DMS79 treated with DMSO at 0.1 percent for 48 hours (cell line): ENCODE measurements around the gene ADAM33.
A peak's percentile ranks its signal among the peaks of the same experiment; 100 is the strongest.

Experiments used
- DNase-seq: peaks from one replicate; lab custom pipeline; 2025; lab: John Stamatoyannopoulos, UW

The ADAM33 gene

DNA sequence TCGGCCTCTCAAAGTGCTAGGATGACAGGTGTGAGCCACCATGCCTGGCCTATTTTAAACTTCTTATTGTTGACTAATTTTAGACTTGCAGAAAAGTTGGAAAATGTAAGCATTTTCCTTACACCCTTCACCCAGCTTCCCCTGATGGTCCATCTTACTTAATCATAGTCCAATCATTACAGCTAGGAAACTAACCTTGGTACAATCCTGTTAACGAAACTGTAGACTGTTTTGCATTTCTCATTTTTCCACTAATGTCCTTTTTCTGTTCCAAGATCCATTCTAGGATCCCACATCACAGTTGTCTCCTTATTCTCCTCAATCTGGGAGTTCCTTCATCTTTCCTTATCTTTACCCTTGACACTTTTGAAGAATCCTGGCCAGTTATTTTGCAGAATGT, 18.0 kb downstream of the ADAM33 start:
- no peak for DNase-seq

- no peak for DNase-seq
These were observed 18.6 kb downstream of the ADAM33 start, which contains the start of gene GFRA4 for GRCh38 chr20:3663031-3663701. GFRA4 (minus strand) TSS chr20:3663399; CDS start chr20:3663399, 0 bp downstream.

- DNase-seq = peak; percentile 44
These were observed 19.8 kb downstream of the ADAM33 start for GRCh38 chr20:3661814-3662665.

GRCh38 chr20:3661060-3661813, 20.6 kb downstream of the ADAM33 start:
- DNase-seq = no peak

DNA sequence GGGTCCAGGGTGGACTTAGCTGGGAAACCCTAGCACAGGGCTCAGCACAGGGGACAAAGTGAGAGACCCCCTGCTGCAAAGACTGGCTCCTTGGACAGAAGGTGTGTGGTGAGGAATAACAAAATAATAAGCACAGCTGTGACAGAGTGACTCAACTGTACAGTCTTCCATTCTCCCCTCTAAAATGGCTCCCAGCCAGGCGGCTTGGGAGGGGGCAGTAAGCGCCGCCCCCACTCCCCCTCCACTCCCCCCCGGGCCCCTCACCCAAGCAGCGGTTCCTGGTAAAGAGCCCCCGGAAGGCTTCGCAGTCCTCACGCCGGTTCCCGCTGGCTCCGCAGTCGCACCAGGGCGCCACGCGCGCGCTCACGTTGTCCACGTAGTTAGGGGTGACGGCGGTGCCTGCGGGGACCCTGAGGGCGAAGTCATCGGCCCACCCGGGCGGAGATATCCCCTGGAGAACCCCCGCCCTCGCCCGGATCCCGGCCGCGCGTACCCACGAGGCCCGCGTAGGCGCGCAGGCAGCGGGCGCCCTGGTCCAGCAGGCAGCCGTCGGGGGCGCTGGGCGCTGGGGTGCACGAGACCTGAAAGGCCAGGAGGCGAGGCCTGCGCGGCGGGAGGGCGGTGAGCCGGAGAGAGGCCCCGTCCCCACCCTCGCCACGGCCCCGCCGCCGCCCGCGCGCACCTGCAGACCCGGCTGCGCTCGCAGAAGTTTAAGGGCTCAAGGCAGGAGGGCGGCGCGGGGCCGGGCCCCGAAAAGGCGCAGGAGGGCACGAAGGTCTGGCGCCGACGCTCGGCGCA, 21.3 kb downstream of the ADAM33 start:
- DNase-seq = no peak

- no peak for DNase-seq
These were observed 22.1 kb downstream of the ADAM33 start for GRCh38 chr20:3659492-3660261.

DNA sequence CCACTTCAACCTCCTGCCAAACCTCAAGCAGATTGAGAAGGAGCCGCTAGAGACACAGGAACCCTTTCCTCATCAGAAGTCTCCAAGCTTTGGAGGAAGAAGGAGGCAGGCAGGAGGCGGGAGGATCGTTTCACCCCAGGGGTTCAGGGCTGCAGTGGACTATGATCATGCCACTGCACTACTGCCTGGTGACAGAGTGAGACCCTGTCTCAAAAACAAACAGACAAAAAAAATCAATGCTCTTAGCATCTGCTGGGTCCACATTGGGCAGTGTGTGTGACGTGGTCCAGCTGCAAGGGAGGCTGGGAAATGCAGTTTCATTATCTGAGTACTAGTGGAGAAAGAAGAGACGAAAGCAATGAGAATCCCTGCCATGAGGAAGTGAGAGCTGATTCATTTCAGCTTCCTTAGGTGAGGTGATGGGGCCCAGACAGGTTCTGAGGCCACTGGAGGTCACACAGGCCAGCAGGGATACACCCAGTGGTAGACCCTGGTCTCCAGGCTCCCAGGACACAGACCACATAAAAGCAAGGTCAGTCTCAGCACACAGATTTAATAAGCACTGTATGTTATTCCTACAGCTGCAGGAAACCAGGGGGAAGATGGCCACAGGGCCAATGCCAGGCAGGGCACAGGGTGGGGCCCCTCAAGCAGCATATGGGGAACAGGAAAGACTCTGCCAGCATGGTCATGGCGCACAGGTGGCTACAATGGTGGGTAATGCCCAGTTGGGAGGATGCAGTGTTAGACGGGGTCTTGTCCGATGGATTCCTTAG, 22.9 kb downstream of the ADAM33 start:
- DNase-seq = no peak

DNA sequence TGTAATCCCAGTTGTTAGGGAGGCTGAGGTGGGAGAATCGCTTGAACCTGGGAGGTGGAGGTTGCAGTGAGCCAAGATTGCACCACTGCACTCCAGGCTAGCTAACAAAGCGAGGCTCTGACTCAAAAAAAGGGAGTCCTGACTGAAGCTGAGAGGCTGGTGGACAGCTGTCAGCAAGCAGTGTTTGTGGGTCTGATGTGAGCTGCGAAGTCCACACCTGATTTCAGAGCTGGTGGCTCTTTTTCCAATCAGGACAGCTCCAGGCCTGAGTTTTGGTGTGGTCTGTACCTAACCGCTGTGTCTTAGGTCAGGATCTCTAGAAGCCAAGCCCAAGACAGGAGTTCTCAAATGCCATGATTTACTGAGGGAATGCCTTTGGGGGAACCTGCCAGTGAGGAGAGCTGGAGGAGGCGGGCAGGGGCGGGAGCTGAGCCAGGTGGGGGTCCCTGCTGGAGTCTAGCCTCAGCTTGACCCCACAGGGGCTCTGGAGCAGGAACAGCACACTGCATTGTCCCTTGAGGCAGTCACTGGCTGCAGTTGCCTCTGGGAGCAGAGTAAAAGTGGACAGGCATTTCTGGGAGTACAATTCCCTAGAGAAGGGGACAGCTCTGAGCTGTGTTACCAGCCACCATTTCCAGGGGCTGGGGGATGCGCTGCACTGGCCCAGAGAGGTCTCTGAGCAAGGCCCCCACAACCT, 23.6 kb downstream of the ADAM33 start:
- DNase-seq = no peak

DNA sequence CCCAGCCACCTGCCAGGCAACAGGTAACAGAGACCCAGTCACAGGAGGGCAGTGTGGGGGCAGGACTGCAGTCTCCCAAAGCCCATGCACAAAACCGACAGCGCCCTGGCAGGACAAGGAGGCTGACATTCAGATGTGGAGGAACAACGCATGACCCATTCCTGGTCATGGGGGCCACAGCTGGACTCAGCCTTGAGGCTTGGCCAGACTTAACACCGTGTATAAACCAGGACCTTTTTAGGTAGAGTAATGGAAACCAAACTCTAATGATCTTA, 26.7 kb downstream of the ADAM33 start:
- no peak for DNase-seq

DNA sequence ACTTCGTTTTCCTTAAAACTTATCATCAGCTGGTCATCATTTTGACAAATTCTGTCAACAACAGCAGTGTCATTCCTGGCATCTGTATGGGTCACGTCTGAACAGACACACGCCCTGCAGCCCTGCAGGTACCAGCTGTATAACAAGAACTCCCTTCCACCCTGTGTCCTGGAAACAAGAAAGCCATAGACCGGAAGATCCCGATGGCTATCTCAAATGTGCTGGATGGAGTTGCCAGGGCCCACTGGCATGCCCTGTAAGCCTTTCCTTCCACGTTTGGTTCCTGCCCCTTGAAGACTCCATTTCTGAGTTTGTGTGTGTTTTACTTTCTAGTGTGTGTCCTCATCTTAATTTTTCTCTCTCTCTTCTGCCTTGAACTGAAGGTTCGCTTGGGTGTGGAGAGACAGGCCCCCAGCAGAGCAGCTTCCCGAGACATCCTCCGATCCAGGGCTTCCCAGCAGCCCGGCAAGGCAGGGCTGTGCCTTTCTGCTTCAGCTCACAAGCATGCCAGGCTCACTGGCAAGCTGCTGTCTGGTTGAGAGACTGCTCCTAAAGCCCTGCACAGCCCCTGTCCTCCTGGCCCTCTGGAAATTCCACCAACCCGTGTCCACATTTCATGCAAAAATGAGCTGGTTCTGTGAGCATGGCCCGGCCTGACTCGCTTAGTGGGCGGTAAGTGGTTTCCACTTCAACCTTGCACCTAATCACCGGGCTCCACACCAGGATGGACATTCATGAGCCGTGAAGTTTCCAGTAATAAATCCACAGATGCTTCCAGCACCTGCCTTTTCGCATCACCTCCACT, 27.3 kb downstream of the ADAM33 start:
- peak; percentile 96 for DNase-seq

DNA sequence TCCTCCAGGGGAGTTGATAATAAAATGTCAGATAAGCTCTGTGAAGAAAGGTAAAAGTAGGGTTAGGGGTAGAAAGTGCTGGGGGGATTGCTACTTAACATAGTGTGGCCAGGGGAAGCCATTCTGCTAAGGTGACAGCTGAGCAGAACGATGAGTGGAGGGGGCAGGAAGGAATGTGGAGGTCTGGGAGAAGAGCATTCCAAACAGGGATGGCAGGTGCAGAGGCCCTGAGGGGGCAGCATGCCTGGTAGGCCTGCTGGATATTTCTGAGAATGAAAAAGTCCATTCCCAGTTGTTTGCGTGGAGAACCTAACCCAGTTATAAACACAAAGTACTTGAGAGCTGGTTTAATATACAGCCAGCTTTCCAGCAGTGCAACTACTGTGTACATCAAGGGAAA, 27.9 kb downstream of the ADAM33 start:
- DNase-seq = peak; percentile 53

GRCh38 chr20:3652676-3653596, 28.9 kb downstream of the ADAM33 start:
- peak; percentile 43 for DNase-seq

DNA sequence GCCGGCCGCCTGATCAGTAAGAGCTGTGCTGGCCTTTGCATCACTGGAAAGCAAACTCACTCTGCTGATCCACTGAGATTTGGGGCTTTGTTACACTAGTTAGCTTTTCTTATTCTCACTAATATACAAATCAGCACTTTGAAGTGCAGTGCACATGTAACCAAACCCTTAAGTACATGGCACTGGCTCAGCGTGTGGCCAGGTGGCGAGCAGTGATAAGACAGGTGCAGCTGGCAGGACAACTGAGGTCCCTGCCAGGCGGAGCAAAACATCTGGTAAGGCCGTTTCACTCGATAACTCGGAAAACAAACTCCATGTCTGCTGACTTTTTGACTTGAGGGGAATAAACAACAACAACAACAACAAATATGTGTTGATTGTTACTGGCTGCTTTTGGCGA, 29.6 kb downstream of the ADAM33 start:
- peak; percentile 78 for DNase-seq

- peak; percentile 40 for DNase-seq
These were observed 30.4 kb downstream of the ADAM33 start for GRCh38 chr20:3651204-3651962.

- peak; percentile 29 for DNase-seq
These were observed 32.9 kb downstream of the ADAM33 start for GRCh38 chr20:3648951-3649350.

- no peak for DNase-seq
These were observed 34.3 kb downstream of the ADAM33 start for GRCh38 chr20:3647473-3647872.

DNA sequence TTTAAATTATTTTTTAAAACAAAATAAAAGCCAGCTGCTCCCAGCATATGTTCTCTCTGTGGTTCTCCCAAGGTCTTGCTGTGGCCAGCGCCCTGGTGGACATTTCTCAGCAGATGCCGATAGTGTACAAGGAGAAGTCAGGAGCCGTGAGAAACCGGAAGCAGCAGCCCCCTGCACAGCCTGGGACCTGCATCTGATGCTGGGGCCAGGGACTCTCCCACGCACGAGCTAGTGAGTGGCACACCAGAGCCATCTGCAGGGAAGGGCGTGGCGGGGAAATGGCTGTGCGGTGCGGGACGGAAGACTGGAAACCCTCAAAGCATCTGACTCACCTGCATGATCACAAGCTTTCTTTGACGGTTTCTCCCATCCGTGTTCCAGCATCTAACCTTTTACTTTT, 35.2 kb downstream of the ADAM33 start:
- DNase-seq = no peak
